Measurements from ENCODE around the gene PSMD11. TPM values are rescaled to one million over a fixed set of nuclear protein-coding genes. Genes with fewer than 3 reads are reported as not detected.

Gene PSMD11
- total and polyA plus RNA-seq, 2 of the 8 experiments (the other 6 are each of a cell fraction or from before 2014, with no cell fraction given), result 68.4 to 171 TPM

DNA sequence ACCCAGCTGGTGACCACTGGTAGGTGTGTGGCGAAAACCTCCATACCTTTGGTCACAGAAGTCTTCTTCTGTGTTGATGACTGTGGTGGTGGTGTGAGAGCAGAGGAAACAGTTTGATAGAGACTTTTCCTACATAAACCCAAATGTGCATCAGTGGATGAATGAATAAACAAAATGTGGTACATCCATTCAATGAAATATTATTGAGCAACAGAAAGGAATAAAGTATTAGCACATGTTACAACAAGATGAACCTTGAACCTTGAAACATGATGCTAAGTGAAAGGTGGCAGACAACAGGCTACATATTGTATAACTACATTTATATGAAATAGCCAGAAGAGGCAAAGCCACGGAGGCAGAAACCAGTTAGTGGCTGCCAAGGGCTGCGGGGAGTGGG is 57.7 kb downstream of the PSMD11 start:
- TF ChIP-seq CBX5 (IDR thresholded peaks at IDR 0.05; ENCODE audit: low read depth, low read length), result no peak
- no peak for TF ChIP-seq RAD21 (IDR thresholded peaks at IDR 0.05 in 1 of 2, conservative IDR thresholded peaks at IDR 0.05 in 1 of 2; ENCODE audit: low read depth in 2 of 2, low read length in 2 of 2)
- no peak for TF ChIP-seq E2F6 (IDR thresholded peaks at IDR 0.05)
- no peak for TF ChIP-seq SP4 (IDR thresholded peaks at IDR 0.05; ENCODE audit: low read length)
- no peak for TF ChIP-seq EZH2 (IDR thresholded peaks at IDR 0.05; ENCODE audit: low read depth, low read length, severe bottlenecking)
- Histone ChIP-seq H4K8ac (ENCODE audit: extremely low read depth, insufficient read depth, low read length) (no peak overlapping the region), H3K36me3 (ENCODE audit: control insufficient read depth in 2 of 4, insufficient read depth in 4 of 4, low read length in 3 of 4) (no peaks in the 10 kb centered on the region), H3K27ac (ENCODE audit: low read depth, low read length) (no peak overlapping the region), H3K4me1 (replicated peaks in 1 of 4; ENCODE audit: control insufficient read depth in 3 of 4, insufficient read depth in 4 of 4, low read length in 3 of 4) (peaks cover 0 to 13% (median 6%) of the 10 kb centered on the region in 4 experiments; a peak in 6 of 7 replicates), H4K5ac (ENCODE audit: insufficient read length, low read depth, low read length) (no peak overlapping the region), H3K9ac (replicated peaks in 1 of 4; ENCODE audit: extremely low read depth in 1 of 4, low read depth in 3 of 4, low read length in 3 of 4) (no peak overlapping the region), H3K56ac (replicated peaks; ENCODE audit: insufficient read length, low read depth, low read length) (no peak overlapping the region), H4K91ac (replicated peaks; ENCODE audit: insufficient read length, low read length) (no peak overlapping the region), H2BK15ac (ENCODE audit: low read length) (no peak overlapping the region), H3K4me3 (ENCODE audit: extremely low read depth in 1 of 4, insufficient read depth in 2 of 4, low read depth in 3 of 4, low read length in 4 of 4) (no peak overlapping the region), H3K18ac (ENCODE audit: extremely low read depth, low read length) (no peak overlapping the region), H2BK5ac (ENCODE audit: low read depth, low read length) (no peak overlapping the region), H3K79me2 (ENCODE audit: control insufficient read depth in 1 of 2, insufficient read depth in 2 of 2, low read length in 2 of 2) (no peaks in the 10 kb centered on the region), H3K23me2 (ENCODE audit: low read depth, low read length) (no peaks in the 10 kb centered on the region), H3K4me2 (ENCODE audit: insufficient read depth in 1 of 2, low read depth in 2 of 2, low read length in 2 of 2) (no peak overlapping the region), H2BK120ac (replicated peaks; ENCODE audit: low read depth, low read length) (no peak overlapping the region), H2BK20ac (ENCODE audit: low read length) (no peak overlapping the region), H3K27me3 (replicated peaks in 1 of 4; ENCODE audit: control insufficient read depth in 3 of 4, extremely low read depth in 1 of 4, insufficient read depth in 3 of 4, low read length in 3 of 4) (no peaks in the 10 kb centered on the region), H3K9me3 (ENCODE audit: insufficient read depth in 2 of 2, low read depth in 1 of 2, low read length in 1 of 2) (no peaks in the 10 kb centered on the region), H4K20me1 (replicated peaks in 1 of 2; ENCODE audit: control insufficient read depth in 1 of 2, insufficient read depth in 2 of 2, low read length in 2 of 2) (no peaks in the 10 kb centered on the region), H2AFZ (ENCODE audit: low read length) (no peak overlapping the region), H3K23ac (ENCODE audit: insufficient read length) (no peak overlapping the region), H3K4ac (replicated peaks; ENCODE audit: insufficient read length, low read depth, low read length) (no peak overlapping the region), H2BK12ac (ENCODE audit: low read depth, low read length) (no peak overlapping the region), H2AK5ac (ENCODE audit: low read depth, low read length) (no peak overlapping the region), H3K14ac (ENCODE audit: insufficient read length) (no peak overlapping the region), H3K79me1 (ENCODE audit: low read depth, low read length) (no peaks in the 10 kb centered on the region)
- 87% methylated on average over 3 of the region's 3 CpGs; no CpG with 5 or more reads in 1 of the 2 experiments for WGBS, 2 experiments (ENCODE audit: extremely low coverage in 1 of 2, insufficient coverage in 1 of 2, insufficient read length in 1 of 2, insufficient replicate concordance in 2 of 2, low coverage in 1 of 2, low lambda C conversion rate in 2 of 2, missing lambda C conversion rate in 1 of 2)
- FAIRE-seq, result no peak
- ChIA-PET CTCF (ENCODE audit: partially characterized antibody) (interaction anchor here (1.0 to 1.4 kb wide), 2 partner anchors 11 to 17 kb away, joined by 3 read pairs; no protein-coding TSS in a partner anchor), POLR2A (ENCODE audit: partially characterized antibody) (no interaction called here)
- DNase-seq (ENCODE audit: low read depth in 1 of 2, low spot score in 2 of 2), result no peak
